ENCODE data around the gene RPRD1B. TPM values are rescaled to one million over a fixed set of nuclear protein-coding genes. Genes with fewer than 3 reads are reported as not detected.

Gene RPRD1B
- total and polyA plus RNA-seq, 2 donors (not counting 3 experiments of a cell fraction or from before 2014, with no cell fraction given) = 13.0 to 29.3 TPM

DNA sequence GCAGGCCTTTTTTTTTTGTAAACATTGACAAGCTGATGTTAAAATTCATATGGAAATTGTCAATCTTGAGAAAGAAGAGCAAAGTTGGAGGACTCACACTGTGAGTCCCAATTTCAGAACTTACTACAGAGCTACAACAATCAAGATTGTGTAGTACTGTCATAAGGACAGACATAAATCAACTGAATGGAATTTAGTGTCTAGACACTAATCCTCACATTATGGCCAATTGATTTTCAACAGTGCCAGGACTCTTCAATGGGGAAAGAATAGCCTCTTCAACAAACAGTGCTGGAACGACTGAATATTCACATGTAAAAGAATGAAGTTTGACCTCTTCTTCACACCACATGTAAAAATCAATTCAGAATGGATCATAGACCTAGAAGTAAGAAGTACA is 70.7 kb downstream of the RPRD1B start:
- no peak for TF ChIP-seq EZH2 (IDR thresholded peaks at IDR 0.05; ENCODE audit: borderline replicate concordance, low read depth, low read length, severe bottlenecking)
- TF ChIP-seq JUN (IDR thresholded peaks at IDR 0.05; ENCODE audit: borderline replicate concordance, insufficient read depth, insufficient read length, low read depth) = no peak
- TF ChIP-seq, protein P1, sequence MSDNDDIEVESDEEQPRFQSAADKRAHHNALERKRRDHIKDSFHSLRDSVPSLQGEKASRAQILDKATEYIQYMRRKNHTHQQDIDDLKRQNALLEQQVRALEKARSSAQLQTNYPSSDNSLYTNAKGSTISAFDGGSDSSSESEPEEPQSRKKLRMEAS (IDR thresholded peaks at IDR 0.05; ENCODE audit: insufficient read depth, insufficient read length) = no peak
- no peak for TF ChIP-seq POLR2AphosphoS5 (IDR thresholded peaks at IDR 0.05; ENCODE audit: insufficient read depth, low read depth, low read length)
- TF ChIP-seq GATA2 (IDR thresholded peaks at IDR 0.05; ENCODE audit: insufficient read depth, insufficient read length, low read depth, low read length) = no peak
- TF ChIP-seq FOS (IDR thresholded peaks at IDR 0.05; ENCODE audit: borderline replicate concordance, insufficient read depth, low read length) = no peak
- TF ChIP-seq POLR2A (IDR thresholded peaks at IDR 0.05; ENCODE audit: low read depth, low read length) = no peak
- TF ChIP-seq MYC (IDR thresholded peaks at IDR 0.05; ENCODE audit: low read depth, low read length) = no peak
- TF ChIP-seq, protein P2, sequence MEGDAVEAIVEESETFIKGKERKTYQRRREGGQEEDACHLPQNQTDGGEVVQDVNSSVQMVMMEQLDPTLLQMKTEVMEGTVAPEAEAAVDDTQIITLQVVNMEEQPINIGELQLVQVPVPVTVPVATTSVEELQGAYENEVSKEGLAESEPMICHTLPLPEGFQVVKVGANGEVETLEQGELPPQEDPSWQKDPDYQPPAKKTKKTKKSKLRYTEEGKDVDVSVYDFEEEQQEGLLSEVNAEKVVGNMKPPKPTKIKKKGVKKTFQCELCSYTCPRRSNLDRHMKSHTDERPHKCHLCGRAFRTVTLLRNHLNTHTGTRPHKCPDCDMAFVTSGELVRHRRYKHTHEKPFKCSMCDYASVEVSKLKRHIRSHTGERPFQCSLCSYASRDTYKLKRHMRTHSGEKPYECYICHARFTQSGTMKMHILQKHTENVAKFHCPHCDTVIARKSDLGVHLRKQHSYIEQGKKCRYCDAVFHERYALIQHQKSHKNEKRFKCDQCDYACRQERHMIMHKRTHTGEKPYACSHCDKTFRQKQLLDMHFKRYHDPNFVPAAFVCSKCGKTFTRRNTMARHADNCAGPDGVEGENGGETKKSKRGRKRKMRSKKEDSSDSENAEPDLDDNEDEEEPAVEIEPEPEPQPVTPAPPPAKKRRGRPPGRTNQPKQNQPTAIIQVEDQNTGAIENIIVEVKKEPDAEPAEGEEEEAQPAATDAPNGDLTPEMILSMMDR (IDR thresholded peaks at IDR 0.05; ENCODE audit: extremely low read depth in 1 of 2, insufficient read depth in 1 of 2, low read depth in 1 of 2, low read length in 2 of 2) = no peak
- intact Hi-C loops (cut with micrococcal nuclease) (no loop called here), dilution Hi-C loops (cut with MboI; ENCODE audit: extremely low pct_ligation_motif_present, low sequenced_read_pairs) (no loop called here)
- no TSS peak for BruUV-seq (replicated peaks)
- CTCF ChIA-PET = interaction anchor here (2.8 kb wide), 1 partner anchor 31 kb away, joined by 8 read pairs; no protein-coding TSS in a partner anchor
- Histone ChIP-seq H3K27me3 (ENCODE audit: control insufficient read depth in 2 of 2, insufficient read depth in 2 of 2, low read length in 2 of 2) (no peaks in the 10 kb centered on the region), H3K4me1 (ENCODE audit: control insufficient read depth, extremely low read depth, insufficient read depth, low read length) (peaks cover 12% of the 10 kb centered on the region), H3K4me2 (ENCODE audit: insufficient read depth, low read length) (no peak overlapping the region), H4K20me1 (replicated peaks; ENCODE audit: control insufficient read depth, extremely low read depth, insufficient read depth, low read length) (no peaks in the 10 kb centered on the region), H3K36me3 (ENCODE audit: control insufficient read depth in 2 of 2, extremely low read depth in 1 of 2, insufficient read depth in 2 of 2, low read length in 2 of 2) (no peaks in the 10 kb centered on the region), H3K27ac (ENCODE audit: insufficient read depth, low read depth, low read length) (no peak overlapping the region), H3K79me2 (ENCODE audit: control insufficient read depth, insufficient read depth, low read length) (no peaks in the 10 kb centered on the region), H2AFZ (ENCODE audit: low read depth, low read length) (no peak overlapping the region), H3K4me3 (replicated peaks in 1 of 3; ENCODE audit: insufficient read depth in 1 of 3, low read depth in 1 of 3, low read length in 3 of 3) (no peak overlapping the region), H3K9me1 (replicated peaks; ENCODE audit: control insufficient read depth, extremely low read depth, insufficient read depth, low read length) (no peaks in the 10 kb centered on the region), H3K9me3 (replicated peaks; ENCODE audit: control insufficient read depth, insufficient read depth, low read length) (no peaks in the 10 kb centered on the region), H3K9ac (replicated peaks; ENCODE audit: extremely low read depth, insufficient read depth, low read length) (no peak overlapping the region)
- FAIRE-seq = no peak
- no peak for DNase-seq (ENCODE audit: low read depth, low spot score)
- POLR2A ChIA-PET = no interaction called here
